Activated CD4-positive, alpha-beta T cell treated with anti-CD3 and anti-CD28 coated beads for 48 hours (primary cell): ENCODE measurements around the gene AHNAK.
"Not testable (repeated sequence)": the region's sequence is repeated elsewhere in the genome, so short reads cannot be mapped to it uniquely, and the experiment has no call there.

Experiments used
- DNase-seq: peaks from one replicate; pipeline ENCODE4 v3.0.0-alpha.2; 2020

The AHNAK gene

GRCh38 chr11:62452839-62453468 is 93.7 kb downstream of the AHNAK start:
- no peak for DNase-seq

- DNase-seq: no peak
Observed at GRCh38 chr11:62452261-62452660, 94.3 kb downstream of the AHNAK start.

GRCh38 chr11:62451241-62451621 is 95.4 kb downstream of the AHNAK start:
- no peak for DNase-seq

GRCh38 chr11:62450543-62451240 is 95.9 kb downstream of the AHNAK start:
- DNase-seq: no peak

- DNase-seq: not testable (repeated sequence)
Observed at GRCh38 chr11:62449912-62450311, 96.7 kb downstream of the AHNAK start.

- DNase-seq: no peak
Observed at GRCh38 chr11:62449451-62449851, 97.2 kb downstream of the AHNAK start.

GRCh38 chr11:62446091-62446490 is 100.5 kb downstream of the AHNAK start:
- no peak for DNase-seq

GRCh38 chr11:62445314-62445740 is 101.3 kb downstream of the AHNAK start:
- no peak for DNase-seq

- DNase-seq: no peak
Observed at GRCh38 chr11:62444835-62445234, 101.8 kb downstream of the AHNAK start.

- DNase-seq: peak; percentile 58
Observed at GRCh38 chr11:62444236-62444833, 102.3 kb downstream of the AHNAK start.

- DNase-seq: no peak
Observed at GRCh38 chr11:62443390-62444235, 103.0 kb downstream of the AHNAK start.

- no peak for DNase-seq
Observed at GRCh38 chr11:62439785-62440602, 106.6 kb downstream of the AHNAK start.

GRCh38 chr11:62438641-62439040 is 108.0 kb downstream of the AHNAK start:
- no peak for DNase-seq

GRCh38 chr11:62437616-62438015 is 109.0 kb downstream of the AHNAK start:
- no peak for DNase-seq

- no peak for DNase-seq
Observed at GRCh38 chr11:62435846-62436660, 110.6 kb downstream of the AHNAK start.

- no peak for DNase-seq
Observed at GRCh38 chr11:62433904-62434276, 112.7 kb downstream of the AHNAK start.

- DNase-seq: no peak
Observed at GRCh38 chr11:62433141-62433903, 113.3 kb downstream of the AHNAK start.

- no peak for DNase-seq
Observed at GRCh38 chr11:62432695-62433094, 113.9 kb downstream of the AHNAK start.

- no peak for DNase-seq
Observed at GRCh38 chr11:62431171-62431901, 115.3 kb downstream of the AHNAK start.

- DNase-seq: no peak
Observed at GRCh38 chr11:62430425-62430824, 116.2 kb downstream of the AHNAK start.
